ENCODE measurements around the gene SPAG7. TPM values are rescaled to one million over a fixed set of nuclear protein-coding genes. Genes with fewer than 3 reads are reported as not detected.

The SPAG7 gene
- polyA plus RNA-seq, 1 experiment: 85.8 TPM

- POLR2A ChIA-PET: no interaction called here
Measured at GRCh38 chr17:4998027-4998731, 30.6 kb upstream of the SPAG7 start.

GRCh38 chr17:4997302-4998026, 29.8 kb upstream of the SPAG7 start, which contains the start of the genes INCA1 and KIF1C:
Gene INCA1, minus strand, starts transcription at chr17:4997522. Its CDS starts 3,085 bp downstream, at chr17:4994437.
Gene KIF1C, plus strand, starts transcription at chr17:4997950. Its CDS starts 2,297 bp downstream, at chr17:5000247.
- ChIA-PET CTCF (interaction anchor here (0.9 to 3.0 kb wide), 6 partner anchors 9 to 88 kb away, joined by 3 to 15 read pairs (median 7); partner anchors contain the start of genes CAMTA2, RNF167 and SLC25A11), POLR2A (no interaction called here)
- peaks cover 11% of the 10 kb centered on the region for H3K36me3 ChIP-seq (ENCODE audit: control insufficient read depth, insufficient read depth, low read length)
- H3K27me3 ChIP-seq (ENCODE audit: control insufficient read depth, insufficient read depth, low read length): no peaks in the 10 kb centered on the region
- peak within 1 kb of the TSS; percentile 95 for H3K4me3 ChIP-seq (ENCODE audit: low read depth, low read length)
- peak; percentile 28 for DNase-seq (ENCODE audit: low read depth)
- 0 out of 2 replicates have a peak, but pooled peaks have one; percentile 4 for TF ChIP-seq CTCF (IDR thresholded peaks at IDR 0.05; ENCODE audit: insufficient read depth, low read depth, low read length)

More at GRCh38 chr17:4998027-4998731, 30.6 kb upstream of the SPAG7 start:
- CTCF ChIA-PET: interaction anchor here (1.5 to 3.0 kb wide), 5 partner anchors 10 to 89 kb away, joined by 3 to 15 read pairs (median 10); partner anchors contain the start of genes CAMTA2, RNF167 and SLC25A11
- no peak for DNase-seq (ENCODE audit: low read depth)
- TF ChIP-seq CTCF (IDR thresholded peaks at IDR 0.05; ENCODE audit: insufficient read depth, low read depth, low read length): no peak
- peak overlapping the region; percentile 95 for H3K4me3 ChIP-seq (ENCODE audit: low read depth, low read length)
- no peaks in the 10 kb centered on the region for H3K27me3 ChIP-seq (ENCODE audit: control insufficient read depth, insufficient read depth, low read length)
- H3K36me3 ChIP-seq (ENCODE audit: control insufficient read depth, insufficient read depth, low read length): peaks cover 15% of the 10 kb centered on the region

- ChIA-PET POLR2A (no interaction called here), CTCF (no interaction called here)
- no peak overlapping the region for H3K4me3 ChIP-seq (ENCODE audit: low read depth, low read length)
- DNase-seq (ENCODE audit: low read depth): no peak
- H3K27me3 ChIP-seq (ENCODE audit: control insufficient read depth, insufficient read depth, low read length): no peaks in the 10 kb centered on the region
- no peak for TF ChIP-seq CTCF (IDR thresholded peaks at IDR 0.05; ENCODE audit: insufficient read depth, low read depth, low read length)
- H3K36me3 ChIP-seq (ENCODE audit: control insufficient read depth, insufficient read depth, low read length): no peaks in the 10 kb centered on the region
Measured at GRCh38 chr17:4994081-4994595, 26.5 kb upstream of the SPAG7 start.

DNA sequence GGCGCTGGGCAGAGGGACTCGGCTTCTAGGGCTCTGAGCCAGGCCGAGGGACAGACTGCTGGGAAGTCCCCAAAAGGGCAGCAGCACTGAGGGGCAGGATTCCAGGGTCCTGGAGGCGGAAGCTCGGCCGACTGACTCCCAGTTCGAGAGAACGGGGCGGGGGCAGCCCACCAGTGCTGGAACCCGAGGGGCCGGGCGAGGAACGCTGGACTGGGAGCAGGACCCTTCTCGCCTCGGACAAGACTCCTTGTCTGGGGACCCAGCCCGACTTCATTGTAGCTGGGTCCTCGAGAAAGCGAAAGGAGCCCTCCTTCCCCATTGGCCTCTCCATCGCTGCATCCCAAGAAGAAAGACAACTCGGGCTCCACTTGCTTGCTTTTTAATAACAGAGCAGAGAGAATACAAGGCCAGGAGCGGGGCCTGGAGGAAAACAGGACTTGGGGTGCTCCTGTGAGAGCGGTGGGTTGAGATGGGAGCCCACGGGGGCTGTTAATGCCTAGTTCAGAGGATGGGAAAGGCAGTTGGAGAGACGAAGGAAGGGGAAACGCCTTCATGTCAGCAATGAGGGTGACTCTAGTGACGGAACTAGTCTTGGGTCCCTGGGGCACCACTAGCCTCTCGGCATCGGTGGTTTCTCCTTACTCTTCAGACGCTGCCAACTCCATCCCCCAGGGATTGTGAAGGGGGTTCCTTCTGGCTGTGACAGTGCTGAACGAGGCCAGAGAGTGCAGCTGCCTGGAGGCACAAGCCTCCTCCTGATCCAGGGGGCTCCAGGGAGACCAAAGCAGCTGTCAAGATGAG, 20.4 kb upstream of the SPAG7 start:
- CTCF ChIA-PET: interaction anchor here (0.7 to 4.6 kb wide), 16 partner anchors 8 to 98 kb away, joined by 3 to 24 read pairs (median 5); partner anchors contain the start of genes INCA1, KIF1C, RNF167 and SLC25A11
- no peak for TF ChIP-seq CTCF (IDR thresholded peaks at IDR 0.05; ENCODE audit: insufficient read depth, low read depth, low read length)
- DNase-seq (ENCODE audit: low read depth): no peak
- no peaks in the 10 kb centered on the region for H3K27me3 ChIP-seq (ENCODE audit: control insufficient read depth, insufficient read depth, low read length)
- H3K36me3 ChIP-seq (ENCODE audit: control insufficient read depth, insufficient read depth, low read length): no peaks in the 10 kb centered on the region; the same call in 1 of the 2 replicates
- peak overlapping the region; percentile 60 for H3K4me3 ChIP-seq (ENCODE audit: low read depth, low read length)
- POLR2A ChIA-PET: interaction anchor here (0.6 kb wide), 1 partner anchor 47 kb away, joined by 3 read pairs; the partner anchor contains the start of gene SLC52A1

Measured in BJ (cell line).